ENCODE data around the gene THNSL1.
"Not testable (repeated sequence)": the region's sequence is repeated elsewhere in the genome, so short reads cannot be mapped to it uniquely, and the experiment has no call there.

Gene THNSL1, protein sequence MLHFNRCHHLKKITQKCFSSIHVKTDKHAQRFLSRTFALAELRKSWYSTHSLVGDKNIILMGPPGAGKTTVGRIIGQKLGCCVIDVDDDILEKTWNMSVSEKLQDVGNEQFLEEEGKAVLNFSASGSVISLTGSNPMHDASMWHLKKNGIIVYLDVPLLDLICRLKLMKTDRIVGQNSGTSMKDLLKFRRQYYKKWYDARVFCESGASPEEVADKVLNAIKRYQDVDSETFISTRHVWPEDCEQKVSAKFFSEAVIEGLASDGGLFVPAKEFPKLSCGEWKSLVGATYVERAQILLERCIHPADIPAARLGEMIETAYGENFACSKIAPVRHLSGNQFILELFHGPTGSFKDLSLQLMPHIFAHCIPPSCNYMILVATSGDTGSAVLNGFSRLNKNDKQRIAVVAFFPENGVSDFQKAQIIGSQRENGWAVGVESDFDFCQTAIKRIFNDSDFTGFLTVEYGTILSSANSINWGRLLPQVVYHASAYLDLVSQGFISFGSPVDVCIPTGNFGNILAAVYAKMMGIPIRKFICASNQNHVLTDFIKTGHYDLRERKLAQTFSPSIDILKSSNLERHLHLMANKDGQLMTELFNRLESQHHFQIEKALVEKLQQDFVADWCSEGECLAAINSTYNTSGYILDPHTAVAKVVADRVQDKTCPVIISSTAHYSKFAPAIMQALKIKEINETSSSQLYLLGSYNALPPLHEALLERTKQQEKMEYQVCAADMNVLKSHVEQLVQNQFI

DNA sequence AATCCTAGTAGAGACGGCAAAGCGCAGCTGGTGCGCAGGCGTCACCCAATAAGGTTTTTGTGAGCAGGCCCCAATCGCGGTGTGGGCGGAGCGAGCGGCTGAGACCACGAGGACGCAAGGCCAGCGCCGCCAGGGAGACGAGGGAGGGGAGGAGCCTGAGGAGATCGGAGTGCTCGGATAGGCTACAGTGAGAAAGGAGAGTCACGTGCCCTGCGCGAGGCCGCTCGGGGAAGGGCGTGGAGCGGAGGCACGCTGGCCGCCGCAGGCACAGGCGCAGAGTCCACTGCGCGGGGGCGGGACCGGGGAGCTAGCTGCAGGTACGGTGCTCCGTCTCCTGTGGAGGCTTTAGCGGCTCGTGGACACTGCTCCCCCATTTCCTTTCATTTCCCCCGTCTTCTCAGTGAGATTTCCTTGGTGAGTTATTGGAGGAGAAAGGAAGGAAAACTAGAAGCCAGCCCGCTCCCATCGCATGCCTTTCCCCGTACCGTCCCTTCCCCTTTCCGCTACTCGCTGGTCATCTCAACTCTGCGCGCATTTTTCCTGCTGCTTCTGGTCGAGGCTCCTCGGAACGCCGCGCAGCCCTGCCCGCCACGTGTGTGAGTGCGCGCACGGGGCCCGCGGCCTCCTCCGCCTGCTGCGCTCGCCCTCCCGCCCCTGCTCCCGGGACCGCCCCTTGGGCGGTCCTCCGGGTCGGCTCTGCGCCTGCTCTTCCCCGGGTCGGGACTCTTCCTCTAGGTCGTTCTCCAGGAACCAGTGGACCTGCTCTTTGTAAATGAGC lies at the start of gene THNSL1:
Gene THNSL1, plus strand, starts transcription at position 237 of the 778 bp plus-strand sequence. CDS start 6,612 bp downstream, outside the sequence.
- DNase-seq: peak; percentile 98

- DNase-seq: no peak
These were observed 49.4 kb upstream of the THNSL1 start for GRCh38 chr10:24966962-24967481.

GRCh38 chr10:24968349-24968748 lies 48.1 kb upstream of the THNSL1 start:
- DNase-seq: no peak

GRCh38 chr10:24968951-24969350 lies 47.5 kb upstream of the THNSL1 start:
- not testable (repeated sequence) for DNase-seq

- DNase-seq: no peak
These were observed 46.6 kb upstream of the THNSL1 start for GRCh38 chr10:24969841-24970281.

- no peak for DNase-seq
These were observed 45.0 kb upstream of the THNSL1 start for GRCh38 chr10:24971374-24971773.

- DNase-seq: no peak
These were observed 43.2 kb upstream of the THNSL1 start for GRCh38 chr10:24973163-24973562.

DNA sequence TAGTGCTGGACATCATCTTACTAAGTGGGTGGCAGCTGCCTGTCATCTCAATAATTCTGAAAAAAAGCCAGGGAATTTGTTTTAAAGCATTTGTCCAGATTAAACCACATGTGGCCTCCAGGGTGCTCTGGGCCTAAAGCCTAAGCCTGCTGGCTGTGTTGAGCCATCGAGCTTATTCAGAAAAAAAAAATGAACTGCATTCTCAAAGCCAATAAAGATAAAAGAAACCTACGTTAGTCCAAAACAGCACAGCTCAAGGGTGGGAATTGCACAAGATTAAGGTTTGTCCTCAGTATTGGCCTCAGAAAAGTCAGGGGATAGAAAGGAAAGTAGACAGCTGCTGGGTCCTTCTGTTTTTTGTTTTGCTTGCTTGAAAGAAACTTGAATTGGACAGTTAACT lies 41.4 kb upstream of the THNSL1 start:
- no peak for DNase-seq

DNA sequence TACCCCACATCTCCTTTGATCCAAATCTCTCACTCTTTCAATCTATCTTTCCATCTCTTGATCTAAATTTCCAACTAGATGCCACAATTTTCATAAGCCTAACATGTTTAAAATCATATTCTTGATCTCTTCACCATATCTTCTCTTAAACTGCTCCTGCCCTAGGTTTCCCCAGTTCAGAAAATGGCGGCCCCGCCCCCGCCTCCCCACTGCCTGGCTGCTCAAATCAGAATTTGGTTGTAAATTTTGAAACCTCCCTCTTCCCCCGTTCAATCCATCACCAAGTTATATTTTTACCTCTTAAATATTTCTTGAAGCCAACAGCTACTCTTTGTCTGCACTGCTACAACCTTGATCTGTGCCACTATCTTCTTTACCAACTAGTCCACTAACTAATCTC lies 36.7 kb upstream of the THNSL1 start:
- DNase-seq: no peak

DNA sequence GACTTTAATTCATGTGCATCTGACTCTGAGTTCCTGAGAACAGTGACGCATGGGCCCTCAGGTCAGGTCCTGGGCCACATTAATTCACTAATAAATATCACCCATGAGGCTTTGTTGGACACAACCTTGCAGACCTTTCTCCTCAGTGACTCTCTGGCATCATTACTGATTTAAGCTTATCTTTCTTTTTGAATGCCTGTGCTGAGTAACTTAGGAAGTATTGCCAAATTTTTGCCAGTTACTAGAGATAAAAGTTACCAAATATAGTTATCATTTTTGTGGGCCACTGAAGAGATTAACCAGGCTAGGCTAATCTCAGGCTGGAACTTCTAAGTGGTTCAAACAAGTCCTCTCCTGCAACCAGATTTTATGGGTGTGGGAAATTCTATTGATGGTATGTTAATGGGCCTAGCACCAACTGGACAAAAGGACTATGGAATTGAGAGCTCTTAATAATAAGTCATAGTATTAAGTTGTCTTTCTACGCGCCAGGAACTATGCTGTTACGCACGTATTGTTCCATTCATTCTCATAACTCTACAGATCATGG lies 35.2 kb upstream of the THNSL1 start:
- no peak for DNase-seq

DNA sequence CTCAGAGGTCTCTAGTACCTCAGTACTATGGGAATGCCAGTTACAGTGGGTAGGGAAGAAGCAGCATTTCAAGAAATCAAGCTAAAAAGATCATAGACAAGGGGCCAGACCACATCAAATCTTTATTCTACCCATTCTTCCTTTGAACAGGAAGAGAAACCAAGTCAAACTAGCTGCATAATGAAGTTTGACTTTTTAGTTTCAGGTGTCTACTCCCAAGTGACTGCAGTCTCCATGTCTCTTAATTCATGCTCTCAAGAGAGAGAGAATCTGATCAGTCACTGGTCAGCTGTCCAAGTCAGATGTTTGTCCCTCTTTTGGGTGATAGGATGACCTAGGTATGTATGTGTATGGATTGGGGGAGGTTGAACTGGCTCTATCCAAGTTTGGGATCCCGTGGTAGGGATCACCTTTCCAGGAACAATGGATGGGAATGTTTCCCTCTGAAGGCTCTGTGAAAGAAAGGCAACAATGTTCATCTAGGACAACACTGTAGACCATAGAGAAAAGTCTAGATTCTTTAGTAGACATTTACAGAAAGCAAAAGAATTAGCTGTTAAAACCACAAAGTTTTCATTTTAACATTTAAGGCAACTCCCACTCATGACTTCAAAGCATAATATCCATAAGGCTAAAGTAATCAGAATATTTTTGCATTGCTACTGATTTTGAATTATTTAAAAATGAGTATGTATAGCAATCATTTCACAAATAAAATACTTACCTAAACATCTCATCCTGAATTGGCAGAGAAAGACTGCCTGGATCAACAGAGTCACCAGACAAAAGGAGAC lies 33.9 kb upstream of the THNSL1 start:
- DNase-seq: no peak

DNA sequence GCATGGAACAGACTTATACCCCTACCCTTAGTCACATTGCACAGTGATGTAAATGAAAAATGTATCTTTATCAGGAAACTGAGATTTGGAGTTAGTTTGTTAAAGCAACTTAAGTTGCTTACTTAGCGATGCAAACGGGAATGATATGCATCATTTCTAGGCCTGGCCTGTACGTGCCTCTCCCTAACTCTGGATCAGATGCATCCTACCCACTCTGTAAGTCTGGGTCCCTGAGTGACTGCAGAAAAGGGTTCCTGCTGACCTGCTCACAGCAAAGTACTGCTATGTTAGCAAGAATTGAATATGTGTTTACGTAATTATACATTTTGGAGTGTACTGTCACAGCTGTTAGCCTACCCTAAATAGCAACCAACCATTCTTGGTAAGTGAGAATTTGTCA lies 33.3 kb upstream of the THNSL1 start:
- no peak for DNase-seq

- no peak for DNase-seq
These were observed 32.5 kb upstream of the THNSL1 start for GRCh38 chr10:24983946-24984345.

DNA sequence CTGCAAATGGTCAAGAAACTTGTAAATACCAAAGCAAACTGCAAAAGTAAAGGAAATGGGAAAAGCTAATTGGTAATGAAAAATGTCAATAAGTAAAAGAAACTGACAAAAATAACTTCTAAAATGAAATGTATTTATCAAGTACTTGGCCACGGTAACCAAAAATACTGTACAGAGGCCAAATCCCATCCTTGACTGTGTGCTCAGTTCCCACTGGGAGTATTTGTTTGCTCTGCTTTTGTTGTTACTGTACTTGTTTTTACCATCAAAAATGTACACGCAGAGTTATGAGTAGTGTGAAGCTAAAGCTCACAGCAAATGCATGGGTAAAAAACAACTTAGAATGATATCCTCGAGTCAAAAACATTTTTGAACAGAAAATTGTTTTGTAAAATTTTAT lies 31.5 kb upstream of the THNSL1 start:
- no peak for DNase-seq

DNA sequence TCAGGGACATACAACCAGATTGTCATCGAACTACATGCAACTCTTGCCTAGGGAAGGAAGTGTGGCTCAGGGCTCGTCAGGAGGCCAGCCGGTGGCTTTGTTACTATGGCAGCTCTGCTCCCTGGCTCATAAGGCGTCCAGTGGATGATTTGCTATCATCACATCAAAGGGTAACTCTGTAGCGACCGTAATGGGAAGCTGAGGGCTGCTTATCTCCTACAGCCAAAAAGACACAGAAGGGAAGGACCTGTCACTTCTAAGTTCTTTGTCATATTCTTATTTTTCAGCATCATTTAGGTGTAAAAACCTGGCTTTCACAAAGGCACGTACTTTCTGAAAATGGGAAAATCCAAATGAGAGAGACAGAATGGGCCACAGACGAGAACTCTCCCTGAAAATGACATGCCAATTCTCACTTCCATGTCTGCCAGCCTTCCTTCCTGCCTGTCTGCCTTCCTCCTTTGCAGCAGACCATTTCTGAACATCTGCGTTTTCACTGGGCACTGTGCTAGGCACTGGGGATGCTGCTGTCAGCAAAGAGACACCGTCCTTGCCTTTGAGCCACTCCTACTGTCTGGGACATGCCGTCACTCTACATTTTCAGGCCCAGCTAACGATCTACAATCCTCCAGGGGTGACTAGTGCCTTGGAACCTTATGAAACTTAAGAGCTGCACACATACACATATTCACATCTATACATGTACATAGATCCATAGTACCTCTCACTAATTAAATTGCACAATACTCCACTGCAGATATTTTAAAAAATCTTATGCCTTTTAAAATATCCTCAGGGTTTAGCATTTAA lies 27.4 kb upstream of the THNSL1 start:
- DNase-seq: no peak

- DNase-seq: no peak
These were observed 26.5 kb upstream of the THNSL1 start for GRCh38 chr10:24989867-24990266.

DNA sequence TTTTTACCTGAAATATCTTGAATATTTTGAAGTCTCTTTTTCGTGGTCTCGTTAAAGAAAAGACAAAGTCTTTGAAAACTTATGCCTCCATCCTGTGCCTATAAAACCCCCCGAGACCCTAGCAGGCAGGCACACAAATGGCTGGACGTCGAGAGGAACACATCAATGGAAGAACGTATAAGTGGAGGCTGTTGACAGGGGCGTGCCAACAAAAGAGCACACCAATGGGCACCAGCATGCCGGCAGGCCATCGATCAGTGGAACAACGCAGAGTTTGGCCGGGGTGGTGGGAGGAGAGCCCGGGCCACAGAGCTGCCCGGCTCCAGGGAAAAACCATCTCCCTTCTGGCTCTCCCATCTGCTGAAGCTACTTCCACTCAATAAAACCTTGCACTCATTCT lies 25.1 kb upstream of the THNSL1 start:
- DNase-seq: no peak

DNA sequence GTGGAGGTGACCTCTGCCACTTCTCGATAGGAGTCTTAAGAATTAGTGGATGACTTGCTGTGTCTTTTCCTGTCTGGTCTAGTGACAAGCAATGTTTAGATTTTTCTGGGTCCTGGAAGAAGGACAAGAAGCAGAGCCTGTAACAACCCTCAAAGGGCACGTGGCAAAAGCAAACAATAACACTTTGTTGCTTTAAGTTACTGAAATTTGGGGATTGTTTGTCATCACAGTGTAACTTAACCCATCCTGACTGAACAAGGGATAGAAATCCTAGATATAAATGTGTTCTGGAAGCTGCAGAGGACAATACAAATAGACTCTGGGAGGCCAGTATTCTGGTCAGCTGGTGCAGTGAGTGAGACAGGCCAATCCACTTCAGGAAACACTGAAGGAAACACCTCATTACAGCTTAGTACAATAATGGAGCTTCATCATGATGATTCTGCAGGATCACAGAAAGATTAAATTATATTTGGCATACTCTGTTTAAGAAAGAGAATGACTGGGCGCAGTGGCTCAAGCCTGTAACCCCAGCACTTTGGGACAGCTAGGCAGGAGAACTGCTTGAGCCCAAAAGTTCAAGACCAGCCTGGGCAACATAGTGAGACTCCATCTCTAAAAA lies 23.8 kb upstream of the THNSL1 start:
- DNase-seq: no peak

DNA sequence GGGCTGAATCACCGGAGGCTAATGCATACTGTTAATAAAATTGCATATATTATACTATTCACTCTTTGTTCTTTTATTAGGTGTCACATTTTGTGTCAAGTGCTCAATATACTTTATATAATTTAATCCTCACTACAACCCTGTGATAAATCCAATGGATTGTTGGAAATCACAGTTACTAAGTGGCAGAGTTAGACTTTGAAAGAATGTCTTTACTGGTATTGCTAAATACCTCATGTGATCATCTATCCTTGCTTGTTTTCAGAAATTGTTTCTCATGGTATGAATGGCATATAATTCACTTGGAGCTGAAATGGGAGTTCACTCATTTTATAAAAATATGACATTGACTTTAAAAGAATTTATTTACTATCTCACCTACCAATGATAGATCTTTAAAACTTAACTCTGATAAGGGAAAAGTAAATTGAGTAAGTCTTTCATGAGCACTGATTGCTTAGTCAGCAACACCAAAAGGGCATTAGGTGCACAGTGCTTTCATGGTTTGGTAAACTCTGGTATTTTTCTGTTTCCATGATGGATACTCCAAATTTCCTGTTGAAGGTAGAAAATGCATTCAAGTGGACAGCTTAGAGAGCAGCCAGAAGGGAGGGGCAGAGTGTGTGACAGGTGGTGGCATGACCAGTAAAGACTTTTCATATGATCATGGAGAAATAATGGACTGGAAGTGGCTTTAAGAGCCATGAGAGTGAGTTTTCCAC lies 23.0 kb upstream of the THNSL1 start:
- no peak for DNase-seq

DNA sequence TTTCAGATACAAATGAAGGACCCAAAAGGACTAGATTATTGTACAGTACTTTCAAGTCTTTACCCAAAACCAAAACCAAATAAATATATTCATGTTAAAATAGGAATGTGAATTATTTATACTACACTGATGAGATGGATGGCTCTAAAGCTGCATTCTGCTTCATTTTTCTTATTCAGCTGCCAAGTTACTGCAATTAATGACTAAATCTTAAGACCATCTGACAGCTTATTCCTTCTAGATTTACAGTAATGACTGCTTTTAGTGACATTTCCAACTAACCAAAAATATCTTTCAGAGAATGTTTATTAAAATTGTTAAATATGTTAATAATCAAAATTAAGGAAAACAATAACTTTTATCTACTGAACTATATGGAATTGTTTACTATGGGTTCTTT lies 21.3 kb upstream of the THNSL1 start:
- no peak for DNase-seq
